GM12878 (cell line): ENCODE results near the gene LRRC2. TPM values are rescaled to one million over a fixed set of nuclear protein-coding genes. Genes with fewer than 3 reads are reported as not detected.
A peak's percentile ranks its signal among the peaks of the same experiment; 100 is the strongest.

Source experiments
- ASH2L ChIP-seq: fragments of 300-600, 200-600 bp; sonication (generic); IDR thresholded peaks from 2 replicates; pipeline ENCODE4 v1.6.1; 2017; ENCODE audit warnings: low read depth, mild to moderate bottlenecking, borderline replicate concordance
- BMI1 ChIP-seq: fragments of 450-650 bp; IDR thresholded peaks from 2 replicates; pipeline ENCODE4 v1.6.1; 2016; ENCODE audit warnings: mild to moderate bottlenecking, moderate library complexity, borderline replicate concordance
- CBX3 ChIP-seq: fragments of 200-600 bp; sonication (generic); IDR thresholded peaks from 2 replicates; pipeline ENCODE4 v1.6.1; 2016; ENCODE audit warnings: low read depth, borderline replicate concordance
- CBX5 ChIP-seq: sonication (generic); IDR thresholded peaks from 2 replicates; pipeline ENCODE4 v1.6.1; 2016; ENCODE audit warnings: low read depth, moderate library complexity, mild to moderate bottlenecking, inconsistent platforms
- CHD1 ChIP-seq: IDR thresholded peaks from 2 replicates; pipeline ENCODE4 v1.6.1; 2012; ENCODE audit warnings: low read depth, low read length, improper control_type of control experiment
- CREB1 ChIP-seq: IDR thresholded peaks from 2 replicates; pipeline ENCODE4 v1.6.1; 2012; ENCODE audit warnings: low read depth, mild to moderate bottlenecking, inconsistent platforms
- EP300 ChIP-seq, 2 experiments: fragments of 150-350 bp in 1 of 2; IDR thresholded peaks; 2 replicates each; pipeline ENCODE4 v1.6.1; 2011 to 2012; ENCODE audit warnings: low read depth in 2 of 2, low read length in 2 of 2, borderline replicate concordance in 1 of 2, improper control_type of control experiment in 1 of 2, inconsistent platforms in 1 of 2; ENCODE audit not compliant: control insufficient read depth in 1 of 2
- GABPA ChIP-seq: IDR thresholded peaks from 2 replicates; pipeline ENCODE4 v1.6.1; 2014; ENCODE audit warnings: antibody characterized with exemption, low read depth, mild to moderate bottlenecking, inconsistent platforms
- HCFC1 ChIP-seq: fragments of 150-350 bp; IDR thresholded peaks from 2 replicates; pipeline ENCODE4 v1.6.1; 2014; ENCODE audit warnings: low read length
- HDGF ChIP-seq: fragments of 450-650 bp; IDR thresholded peaks from 2 replicates; pipeline ENCODE4 v1.6.1; 2016; ENCODE audit warnings: antibody characterized with exemption
- NFYA ChIP-seq: IDR thresholded peaks from 2 replicates; pipeline ENCODE4 v1.6.1; 2011; ENCODE audit warnings: low read depth, mild to moderate bottlenecking, low read length, improper control_type of control experiment, borderline replicate concordance
- NR2C1 ChIP-seq: fragments of 450-650 bp; IDR thresholded peaks from 2 replicates; pipeline ENCODE4 v1.6.1; 2017; ENCODE audit warnings: antibody characterized with exemption, mild to moderate bottlenecking, moderate library complexity
- NRF1 ChIP-seq: conservative IDR thresholded peaks from 2 replicates; pipeline ENCODE4 v1.6.1; 2011; ENCODE audit warnings: mild to moderate bottlenecking, low read depth, low read length, improper control_type of control experiment
- PAX5 ChIP-seq: IDR thresholded peaks from 2 replicates; pipeline ENCODE4 v1.6.1; 2011; ENCODE audit warnings: low read depth, low read length, borderline replicate concordance
- POU2F2 ChIP-seq: IDR thresholded peaks from 3 replicates; pipeline ENCODE4 v1.6.1; 2011; ENCODE audit warnings: low read depth, mild to moderate bottlenecking, low read length, borderline replicate concordance
- RAD21 ChIP-seq: IDR thresholded peaks from 2 replicates; pipeline ENCODE4 v1.6.1; 2011; ENCODE audit warnings: mild to moderate bottlenecking, low read depth, low read length, moderate library complexity; ENCODE audit not compliant: insufficient read depth
- RCOR1 ChIP-seq: conservative IDR thresholded peaks from 2 replicates; pipeline ENCODE4 v1.6.1; 2012; ENCODE audit warnings: low read depth, low read length, improper control_type of control experiment
- RELA ChIP-seq: fragments of 450-650 bp; IDR thresholded peaks from 2 replicates; pipeline ENCODE4 v1.8.0; 2014; ENCODE audit warnings: borderline replicate concordance; ENCODE audit not compliant: partially characterized antibody
- RUNX3 ChIP-seq: IDR thresholded peaks from 2 replicates; pipeline ENCODE4 v1.6.1; 2012; ENCODE audit warnings: low read length, inconsistent platforms
- SPI1 ChIP-seq: IDR thresholded peaks from 2 replicates; pipeline ENCODE4 v1.6.1; 2011; ENCODE audit warnings: low read depth, mild to moderate bottlenecking, low read length, moderate library complexity, borderline replicate concordance; ENCODE audit not compliant: insufficient read depth
- SREBF1 ChIP-seq: IDR thresholded peaks from 2 replicates; pipeline ENCODE4 v1.6.1; 2012; ENCODE audit warnings: mild to moderate bottlenecking, low read length
- TBL1XR1 ChIP-seq: IDR thresholded peaks from 2 replicates; pipeline ENCODE4 v1.6.1; 2012; ENCODE audit warnings: low read depth, low read length, improper control_type of control experiment
- TCF3 ChIP-seq: IDR thresholded peaks from 2 replicates; pipeline ENCODE4 v1.6.1; 2012; ENCODE audit warnings: low read depth, mild to moderate bottlenecking, low read length, borderline replicate concordance; ENCODE audit not compliant: insufficient read depth
- ZZZ3 ChIP-seq: IDR thresholded peaks from 2 replicates; pipeline ENCODE4 v1.6.1; 2011; ENCODE audit warnings: low read depth; ENCODE audit not compliant: control insufficient read depth, insufficient read length
- polyA plus RNA-seq, 11 experiments: library from polyadenylated mRNA; depleted of rRNA in 4 of 11; unstranded in 6 of 11; stranded (reverse) in 5 of 11; fragments of >200 nt; fragmentation: Nextera tagmentation in 4 of 11; fragmentation: Illumina TruSeq in 1 of 11; extraction: Ambion mirVana in 4 of 11; extraction: Trizol in 1 of 11; gene quantifications; 1 replicate in 1 of 11; 2 replicates in 10 of 11; pipeline versions ENCODE4 v1.2.1 to v1.2.3, GENCODE V29; 2011 to 2016; ENCODE audit warnings: inconsistent platforms in 2 of 11, missing spikeins in 2 of 11, low read depth in 1 of 11
- total RNA-seq, 4 experiments: library from RNA; depleted of rRNA in 3 of 4; stranded (reverse); fragments of >200 nt in 3 of 4; fragmentation: Illumina TruSeq in 1 of 4; extraction: Trizol in 1 of 4; gene quantifications; 2 replicates each; pipeline versions ENCODE4 v1.2.1 to v1.2.3, GENCODE V29; 2013 to 2021
- TF ChIP-seq, protein P1 (sequence below): fragments of 450-650 bp; IDR thresholded peaks from 2 replicates; pipeline ENCODE4 v1.6.1; 2017; ENCODE audit warnings: borderline replicate concordance
- TF ChIP-seq, protein P2 (sequence below): fragments of 450-650 bp; IDR thresholded peaks from 2 replicates; pipeline ENCODE4 v1.6.1; 2017; ENCODE audit warnings: mild to moderate bottlenecking, low read depth, inconsistent platforms; ENCODE audit not compliant: poor library complexity, severe bottlenecking
- TF ChIP-seq, protein P3 (sequence below): fragments of 450-650 bp; IDR thresholded peaks from 2 replicates; pipeline ENCODE4 v1.6.1; 2016; ENCODE audit warnings: mild to moderate bottlenecking

The LRRC2 gene
- total and polyA plus RNA-seq, 10 of the 15 experiments (the other 5 are each of a cell fraction or from before 2014, with no cell fraction given): not detected

DNA sequence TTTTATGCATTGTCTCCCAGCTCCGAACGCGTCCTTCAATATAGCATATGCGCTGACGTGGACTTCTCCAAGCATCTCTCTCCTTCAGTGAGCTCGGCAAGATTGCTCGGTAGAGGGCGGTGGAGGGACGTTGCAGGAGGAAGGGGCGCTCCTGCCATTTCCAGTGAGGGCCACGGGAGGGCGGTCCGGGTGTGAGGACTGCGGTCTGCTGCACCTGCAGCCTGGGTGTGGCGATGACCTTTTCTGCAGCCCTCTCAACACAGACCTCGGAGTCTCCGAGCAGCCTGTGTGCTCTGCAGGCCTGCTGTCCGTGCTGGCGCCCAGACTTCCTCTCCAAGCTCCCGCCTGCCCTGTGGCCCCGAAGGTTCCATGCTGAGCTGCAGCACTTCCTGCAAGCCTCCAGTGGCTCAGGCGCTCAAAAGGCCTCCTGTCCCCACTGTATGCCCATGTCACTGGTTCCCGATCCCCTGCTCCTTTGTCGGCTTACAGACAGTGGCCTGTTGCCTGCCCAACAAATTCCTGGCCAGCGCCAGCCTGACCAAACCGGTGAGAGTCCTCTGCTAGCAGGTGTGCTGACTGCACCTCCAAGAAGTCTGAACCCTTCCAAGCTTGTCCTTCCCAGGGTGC is 77.3 kb downstream of the LRRC2 start (continued):
- no peak for TF ChIP-seq CBX3
- 0 out of 2 replicates have a peak, but pooled peaks have one; percentile 74 for TF ChIP-seq RCOR1
- peak; percentile 94 for TF ChIP-seq TCF3
- TF ChIP-seq CBX5: no peak
- TF ChIP-seq RAD21: peak; percentile 100
- TF ChIP-seq EP300 (IDR thresholded peaks at IDR 0.05; ENCODE audit: borderline replicate concordance in 1 of 2, control insufficient read depth in 1 of 2, low read depth in 2 of 2, low read length in 2 of 2): peak in 1 of 2 experiments; percentile 60; a peak in 1 of 4 replicates
- TF ChIP-seq SPI1: peak; percentile 9; the same call in 1 of the 2 replicates
- TF ChIP-seq TBL1XR1: peak; percentile 69
- no peak for TF ChIP-seq GABPA
- TF ChIP-seq, protein P1, sequence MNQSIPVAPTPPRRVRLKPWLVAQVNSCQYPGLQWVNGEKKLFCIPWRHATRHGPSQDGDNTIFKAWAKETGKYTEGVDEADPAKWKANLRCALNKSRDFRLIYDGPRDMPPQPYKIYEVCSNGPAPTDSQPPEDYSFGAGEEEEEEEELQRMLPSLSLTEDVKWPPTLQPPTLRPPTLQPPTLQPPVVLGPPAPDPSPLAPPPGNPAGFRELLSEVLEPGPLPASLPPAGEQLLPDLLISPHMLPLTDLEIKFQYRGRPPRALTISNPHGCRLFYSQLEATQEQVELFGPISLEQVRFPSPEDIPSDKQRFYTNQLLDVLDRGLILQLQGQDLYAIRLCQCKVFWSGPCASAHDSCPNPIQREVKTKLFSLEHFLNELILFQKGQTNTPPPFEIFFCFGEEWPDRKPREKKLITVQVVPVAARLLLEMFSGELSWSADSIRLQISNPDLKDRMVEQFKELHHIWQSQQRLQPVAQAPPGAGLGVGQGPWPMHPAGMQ: no peak
- peak; percentile 72 for TF ChIP-seq RELA
- peak; percentile 24; the same call in 1 of the 2 replicates for TF ChIP-seq BMI1
- TF ChIP-seq, protein P2, sequence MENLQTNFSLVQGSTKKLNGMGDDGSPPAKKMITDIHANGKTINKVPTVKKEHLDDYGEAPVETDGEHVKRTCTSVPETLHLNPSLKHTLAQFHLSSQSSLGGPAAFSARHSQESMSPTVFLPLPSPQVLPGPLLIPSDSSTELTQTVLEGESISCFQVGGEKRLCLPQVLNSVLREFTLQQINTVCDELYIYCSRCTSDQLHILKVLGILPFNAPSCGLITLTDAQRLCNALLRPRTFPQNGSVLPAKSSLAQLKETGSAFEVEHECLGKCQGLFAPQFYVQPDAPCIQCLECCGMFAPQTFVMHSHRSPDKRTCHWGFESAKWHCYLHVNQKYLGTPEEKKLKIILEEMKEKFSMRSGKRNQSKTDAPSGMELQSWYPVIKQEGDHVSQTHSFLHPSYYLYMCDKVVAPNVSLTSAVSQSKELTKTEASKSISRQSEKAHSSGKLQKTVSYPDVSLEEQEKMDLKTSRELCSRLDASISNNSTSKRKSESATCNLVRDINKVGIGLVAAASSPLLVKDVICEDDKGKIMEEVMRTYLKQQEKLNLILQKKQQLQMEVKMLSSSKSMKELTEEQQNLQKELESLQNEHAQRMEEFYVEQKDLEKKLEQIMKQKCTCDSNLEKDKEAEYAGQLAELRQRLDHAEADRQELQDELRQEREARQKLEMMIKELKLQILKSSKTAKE: peak; percentile 46
- TF ChIP-seq RUNX3: peak; percentile 86
- peak; percentile 7; the same call in 1 of the 2 replicates for TF ChIP-seq NFYA
- no peak for TF ChIP-seq SREBF1
- TF ChIP-seq NRF1: 0 out of 2 replicates have a peak, but pooled peaks have one; percentile 5
- TF ChIP-seq ASH2L: no peak
- peak; percentile 30; the same call in 1 of the 2 replicates for TF ChIP-seq HCFC1
- peak; percentile 83; the same call in 2 of the 3 replicates for TF ChIP-seq POU2F2
- no peak for TF ChIP-seq NR2C1
- TF ChIP-seq ZZZ3: no peak
- TF ChIP-seq HDGF: no peak
- TF ChIP-seq PAX5: peak; percentile 93; the same call in 1 of the 2 replicates
- TF ChIP-seq, protein P3, sequence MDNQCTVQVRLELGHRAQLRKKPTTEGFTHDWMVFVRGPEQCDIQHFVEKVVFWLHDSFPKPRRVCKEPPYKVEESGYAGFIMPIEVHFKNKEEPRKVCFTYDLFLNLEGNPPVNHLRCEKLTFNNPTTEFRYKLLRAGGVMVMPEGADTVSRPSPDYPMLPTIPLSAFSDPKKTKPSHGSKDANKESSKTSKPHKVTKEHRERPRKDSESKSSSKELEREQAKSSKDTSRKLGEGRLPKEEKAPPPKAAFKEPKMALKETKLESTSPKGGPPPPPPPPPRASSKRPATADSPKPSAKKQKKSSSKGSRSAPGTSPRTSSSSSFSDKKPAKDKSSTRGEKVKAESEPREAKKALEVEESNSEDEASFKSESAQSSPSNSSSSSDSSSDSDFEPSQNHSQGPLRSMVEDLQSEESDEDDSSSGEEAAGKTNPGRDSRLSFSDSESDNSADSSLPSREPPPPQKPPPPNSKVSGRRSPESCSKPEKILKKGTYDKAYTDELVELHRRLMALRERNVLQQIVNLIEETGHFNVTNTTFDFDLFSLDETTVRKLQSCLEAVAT: peak; percentile 52; the same call in 1 of the 2 replicates
- no peak for TF ChIP-seq CHD1
- TF ChIP-seq CREB1: peak; percentile 55; the same call in 1 of the 2 replicates
